ENCODE data around the gene GDPD5.

GDPD5 gene

GRCh38 chr11:75425422-75425821 lies 100.3 kb downstream of the GDPD5 start:
- Histone ChIP-seq H3K27me3 (ENCODE audit: control insufficient read depth, low read length) (no peaks in the 10 kb centered on the region; the same call in 1 of the 2 replicates), H3K9me2 (replicated peaks; ENCODE audit: control insufficient read depth, low read length) (no peaks in the 10 kb centered on the region), H3K79me2 (ENCODE audit: control insufficient read depth, low read length) (no peaks in the 10 kb centered on the region), H3K4me1 (ENCODE audit: control insufficient read depth, low read length) (no peaks in the 10 kb centered on the region), H4K20me1 (ENCODE audit: control insufficient read depth, insufficient read depth, low read depth, low read length) (no peaks in the 10 kb centered on the region), H3K27ac (ENCODE audit: low read depth, low read length) (no peak overlapping the region), H3K9me3 (ENCODE audit: control insufficient read depth, insufficient read depth, low read length) (no peaks in the 10 kb centered on the region), H3K36me3 (ENCODE audit: control insufficient read depth, low read length) (no peaks in the 10 kb centered on the region), H3F3A (ENCODE audit: control insufficient read depth, insufficient read depth) (no peaks in the 10 kb centered on the region), H3K4me2 (ENCODE audit: low read length) (no peak overlapping the region), H3K4me3 (ENCODE audit: low read length) (no peak overlapping the region)
- TF ChIP-seq, protein P1, sequence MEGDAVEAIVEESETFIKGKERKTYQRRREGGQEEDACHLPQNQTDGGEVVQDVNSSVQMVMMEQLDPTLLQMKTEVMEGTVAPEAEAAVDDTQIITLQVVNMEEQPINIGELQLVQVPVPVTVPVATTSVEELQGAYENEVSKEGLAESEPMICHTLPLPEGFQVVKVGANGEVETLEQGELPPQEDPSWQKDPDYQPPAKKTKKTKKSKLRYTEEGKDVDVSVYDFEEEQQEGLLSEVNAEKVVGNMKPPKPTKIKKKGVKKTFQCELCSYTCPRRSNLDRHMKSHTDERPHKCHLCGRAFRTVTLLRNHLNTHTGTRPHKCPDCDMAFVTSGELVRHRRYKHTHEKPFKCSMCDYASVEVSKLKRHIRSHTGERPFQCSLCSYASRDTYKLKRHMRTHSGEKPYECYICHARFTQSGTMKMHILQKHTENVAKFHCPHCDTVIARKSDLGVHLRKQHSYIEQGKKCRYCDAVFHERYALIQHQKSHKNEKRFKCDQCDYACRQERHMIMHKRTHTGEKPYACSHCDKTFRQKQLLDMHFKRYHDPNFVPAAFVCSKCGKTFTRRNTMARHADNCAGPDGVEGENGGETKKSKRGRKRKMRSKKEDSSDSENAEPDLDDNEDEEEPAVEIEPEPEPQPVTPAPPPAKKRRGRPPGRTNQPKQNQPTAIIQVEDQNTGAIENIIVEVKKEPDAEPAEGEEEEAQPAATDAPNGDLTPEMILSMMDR (IDR thresholded peaks at IDR 0.05; ENCODE audit: low read depth, low read length, poor library complexity, severe bottlenecking), result peak; percentile 38
- TF ChIP-seq EZH2phosphoT487 (IDR thresholded peaks at IDR 0.05; ENCODE audit: borderline replicate concordance, low read length), result no peak

- H3K27ac ChIP-seq (ENCODE audit: low read depth, low read length), result no peak overlapping the region
- no peak for TF ChIP-seq EZH2phosphoT487 (IDR thresholded peaks at IDR 0.05; ENCODE audit: borderline replicate concordance, low read length)
- TF ChIP-seq, protein P1 (IDR thresholded peaks at IDR 0.05; ENCODE audit: low read depth, low read length, poor library complexity, severe bottlenecking), result no peak
- no peaks in the 10 kb centered on the region for H3F3A ChIP-seq (ENCODE audit: control insufficient read depth, insufficient read depth)
- no peaks in the 10 kb centered on the region for H3K79me2 ChIP-seq (ENCODE audit: control insufficient read depth, low read length)
- H4K20me1 ChIP-seq (ENCODE audit: control insufficient read depth, insufficient read depth, low read depth, low read length), result no peaks in the 10 kb centered on the region
- no peak overlapping the region for H3K4me3 ChIP-seq (ENCODE audit: low read length)
- H3K9me3 ChIP-seq (ENCODE audit: control insufficient read depth, insufficient read depth, low read length), result no peaks in the 10 kb centered on the region
- H3K27me3 ChIP-seq (ENCODE audit: control insufficient read depth, low read length), result no peaks in the 10 kb centered on the region
- H3K4me1 ChIP-seq (ENCODE audit: control insufficient read depth, low read length), result no peaks in the 10 kb centered on the region
- H3K36me3 ChIP-seq (ENCODE audit: control insufficient read depth, low read length), result no peaks in the 10 kb centered on the region
- no peak overlapping the region for H3K4me2 ChIP-seq (ENCODE audit: low read length)
- no peaks in the 10 kb centered on the region for H3K9me2 ChIP-seq (replicated peaks; ENCODE audit: control insufficient read depth, low read length)
Measured at GRCh38 chr11:75424396-75424795, 101.3 kb downstream of the GDPD5 start.

GRCh38 chr11:75423721-75424120 lies 102.0 kb downstream of the GDPD5 start:
- Histone ChIP-seq H3K9me3 (ENCODE audit: control insufficient read depth, insufficient read depth, low read length) (no peaks in the 10 kb centered on the region), H3F3A (ENCODE audit: control insufficient read depth, insufficient read depth) (no peaks in the 10 kb centered on the region), H3K9me2 (replicated peaks; ENCODE audit: control insufficient read depth, low read length) (no peaks in the 10 kb centered on the region), H3K79me2 (ENCODE audit: control insufficient read depth, low read length) (no peaks in the 10 kb centered on the region), H4K20me1 (ENCODE audit: control insufficient read depth, insufficient read depth, low read depth, low read length) (no peaks in the 10 kb centered on the region), H3K27ac (ENCODE audit: low read depth, low read length) (no peak overlapping the region), H3K4me3 (ENCODE audit: low read length) (no peak overlapping the region), H3K4me2 (ENCODE audit: low read length) (no peak overlapping the region), H3K4me1 (ENCODE audit: control insufficient read depth, low read length) (no peaks in the 10 kb centered on the region), H3K27me3 (ENCODE audit: control insufficient read depth, low read length) (no peaks in the 10 kb centered on the region), H3K36me3 (ENCODE audit: control insufficient read depth, low read length) (no peaks in the 10 kb centered on the region)
- TF ChIP-seq, protein P1 (IDR thresholded peaks at IDR 0.05; ENCODE audit: low read depth, low read length, poor library complexity, severe bottlenecking), result no peak
- no peak for TF ChIP-seq EZH2phosphoT487 (IDR thresholded peaks at IDR 0.05; ENCODE audit: borderline replicate concordance, low read length)

Measured in DOHH2 (cell line).